Activated gamma-delta T cell (primary cell): ENCODE results near the gene SLC28A1.

Source experiments
- DNase-seq: peaks from one replicate; lab custom pipeline; 2025; lab: John Stamatoyannopoulos, UW

SLC28A1 gene

DNA sequence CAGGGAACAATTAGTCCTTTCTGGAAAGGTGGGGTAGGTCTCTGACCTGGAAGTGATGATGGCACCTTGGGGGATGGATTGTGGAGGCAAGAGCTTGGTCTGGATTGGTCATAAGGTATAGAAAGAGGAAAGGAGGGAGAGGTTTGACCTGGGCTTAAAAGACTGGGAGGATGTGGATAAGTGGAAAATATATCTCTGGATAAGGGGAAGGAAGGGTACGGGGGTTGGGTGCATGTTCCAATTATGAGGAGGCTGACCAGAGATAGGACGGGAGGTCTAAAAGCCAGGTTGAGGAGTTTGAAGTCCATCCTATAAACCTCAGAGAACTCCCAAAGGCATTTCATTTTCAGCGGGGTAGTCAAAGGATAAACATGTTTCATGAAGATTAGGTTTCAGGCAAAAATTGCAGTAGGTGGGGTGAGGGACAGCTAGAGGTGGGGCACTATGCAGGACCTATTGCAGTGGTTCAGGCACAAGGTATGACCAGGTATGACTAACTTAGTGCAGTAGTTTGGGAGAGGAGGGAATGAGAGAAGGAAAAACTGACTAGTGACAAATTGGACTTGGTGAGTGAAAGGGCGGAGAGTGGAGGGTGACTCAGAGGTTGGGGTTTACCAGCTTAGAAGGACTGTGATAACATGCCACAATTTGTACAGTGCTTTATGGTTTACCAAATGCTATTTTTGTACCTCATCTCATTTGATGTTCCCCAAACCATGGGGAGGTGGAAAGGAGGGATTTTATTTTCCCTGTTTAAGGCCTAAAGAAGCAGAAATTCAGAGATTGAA, 107.9 kb downstream of the SLC28A1 start:
- no peak for DNase-seq
